Measurements from ENCODE around the gene ANKRD33B. TPM values are rescaled to one million over a fixed set of nuclear protein-coding genes. Genes with fewer than 3 reads are reported as not detected.

The ANKRD33B gene
- total and polyA plus RNA-seq, 7 donors = 1.4 to 32.7 (median 7.8) TPM

GRCh38 chr5:10538789-10539686 lies 24.8 kb upstream of the ANKRD33B start:
- ATAC-seq (no peak), DNase-seq (no peak)
- Histone ChIP-seq H3K4me1 (no peaks in the 10 kb centered on the region), H3K9me3 (no peaks in the 10 kb centered on the region), H3K27ac (no peak overlapping the region), H3K4me3 (no peak overlapping the region), H3K36me3 (ENCODE audit: insufficient read depth in 1 of 2, low read depth in 1 of 2) (no peaks in the 10 kb centered on the region), H3K27me3 (ENCODE audit: insufficient read depth in 3 of 3, low read length in 2 of 3) (peaks cover 0 to 6% (median 4%) of the 10 kb centered on the region in 3 donors)
- WGBS, 3 donors = 78 to 85% (median 80%) methylated on average over 19 of the region's 19 CpGs
- no peak for TF ChIP-seq CTCF (IDR thresholded peaks at IDR 0.05)
- intact Hi-C loops (cut with DNase I) = no loop called here

GRCh38 chr5:10539687-10539998 lies 24.2 kb upstream of the ANKRD33B start:
- Histone ChIP-seq H3K4me1 (no peaks in the 10 kb centered on the region), H3K9me3 (no peaks in the 10 kb centered on the region), H3K36me3 (ENCODE audit: insufficient read depth in 1 of 2, low read depth in 1 of 2) (no peaks in the 10 kb centered on the region), H3K4me3 (no peak overlapping the region), H3K27me3 (ENCODE audit: insufficient read depth in 3 of 3, low read length in 2 of 3) (peaks cover 0 to 6% (median 4%) of the 10 kb centered on the region in 3 donors), H3K27ac (no peak overlapping the region)
- no peak for ATAC-seq
- 83 to 95% (median 89%) methylated on average over 3 of the region's 3 CpGs for WGBS, 3 donors
- no peak for DNase-seq
- intact Hi-C loops (cut with DNase I) = no loop called here
- no peak for TF ChIP-seq CTCF (IDR thresholded peaks at IDR 0.05)

- Histone ChIP-seq H3K27me3 (ENCODE audit: insufficient read depth in 3 of 3, low read length in 2 of 3) (peaks cover 0 to 6% (median 4%) of the 10 kb centered on the region in 3 donors), H3K4me1 (no peaks in the 10 kb centered on the region), H3K36me3 (ENCODE audit: insufficient read depth in 1 of 2, low read depth in 1 of 2) (no peaks in the 10 kb centered on the region), H3K4me3 (no peak overlapping the region), H3K27ac (no peak overlapping the region), H3K9me3 (no peaks in the 10 kb centered on the region)
- DNase-seq (no peak), ATAC-seq (no peak)
- no peak for TF ChIP-seq CTCF (IDR thresholded peaks at IDR 0.05)
- WGBS, 3 donors = 82 to 87% (median 83%) methylated on average over 11 of the region's 11 CpGs
- intact Hi-C loops (cut with DNase I) = no loop called here
Observed at GRCh38 chr5:10540036-10540544, 23.8 kb upstream of the ANKRD33B start.

- no peak for DNase-seq
- Histone ChIP-seq H3K27me3 (ENCODE audit: insufficient read depth in 3 of 3, low read length in 2 of 3) (peaks cover 0 to 6% (median 4%) of the 10 kb centered on the region in 3 donors), H3K4me1 (no peaks in the 10 kb centered on the region), H3K4me3 (no peak overlapping the region), H3K36me3 (ENCODE audit: insufficient read depth in 1 of 2, low read depth in 1 of 2) (no peaks in the 10 kb centered on the region), H3K9me3 (no peaks in the 10 kb centered on the region), H3K27ac (no peak overlapping the region)
- intact Hi-C loops (cut with DNase I) = no loop called here
- TF ChIP-seq CTCF (IDR thresholded peaks at IDR 0.05) = no peak
- 78 to 81% (median 79%) methylated on average over 13 of the region's 13 CpGs for WGBS, 3 donors
- ATAC-seq = no peak
Observed at GRCh38 chr5:10540951-10541646, 22.8 kb upstream of the ANKRD33B start.

All from psoas muscle (tissue), 8 donors.